Muscle of arm (tissue), 12 donors: ENCODE measurements around the gene SNTG2. TPM values are rescaled to one million over a fixed set of nuclear protein-coding genes. Genes with fewer than 3 reads are reported as not detected.

Experiments used
- DNase-seq: peaks from one replicate; pipeline ENCODE4 v3.0.0-alpha.2; 2013
- polyA plus RNA-seq, 12 donors: library from polyadenylated mRNA; unstranded; fragments of 120-200 nt; gene quantifications; one replicate each; pipeline ENCODE4 v1.2.1, GENCODE V29; 2013; ENCODE audit not compliant: insufficient read length in 12 of 12

The SNTG2 gene
- polyA plus RNA-seq, 12 donors, result 0.13 to 0.70 (median 0.31) TPM; not detected in 3

GRCh38 chr2:1051075-1051474 lies 100.4 kb downstream of the SNTG2 start:
- no peak for DNase-seq

GRCh38 chr2:1052771-1053191 lies 102.1 kb downstream of the SNTG2 start:
- peak; percentile 20 for DNase-seq

GRCh38 chr2:1053786-1054185 lies 103.1 kb downstream of the SNTG2 start:
- DNase-seq, result no peak

GRCh38 chr2:1054399-1054798 lies 103.8 kb downstream of the SNTG2 start:
- no peak for DNase-seq

GRCh38 chr2:1055014-1055595 lies 104.5 kb downstream of the SNTG2 start:
- no peak for DNase-seq

- DNase-seq, result no peak
Measured at GRCh38 chr2:1060372-1060771, 109.7 kb downstream of the SNTG2 start.

- DNase-seq, result no peak
Measured at GRCh38 chr2:1060987-1061386, 110.3 kb downstream of the SNTG2 start.

GRCh38 chr2:1068241-1068640 lies 117.6 kb downstream of the SNTG2 start:
- no peak for DNase-seq

- no peak for DNase-seq
Measured at GRCh38 chr2:1068822-1069221, 118.2 kb downstream of the SNTG2 start.

- no peak for DNase-seq
Measured at GRCh38 chr2:1069847-1070246, 119.2 kb downstream of the SNTG2 start.

GRCh38 chr2:1070601-1071000 lies 120.0 kb downstream of the SNTG2 start:
- DNase-seq, result no peak

- no peak for DNase-seq
Measured at GRCh38 chr2:1071650-1072049, 121.0 kb downstream of the SNTG2 start.

- DNase-seq, result no peak
Measured at GRCh38 chr2:1072250-1072649, 121.6 kb downstream of the SNTG2 start.

- no peak for DNase-seq
Measured at GRCh38 chr2:1077911-1078310, 127.3 kb downstream of the SNTG2 start.

GRCh38 chr2:1078326-1078725 lies 127.7 kb downstream of the SNTG2 start:
- DNase-seq, result no peak

- no peak for DNase-seq
Measured at GRCh38 chr2:1079873-1080799, 129.5 kb downstream of the SNTG2 start.

GRCh38 chr2:1081451-1082225 lies 131.0 kb downstream of the SNTG2 start:
- peak; percentile 63 for DNase-seq

GRCh38 chr2:1082456-1083205 lies 132.0 kb downstream of the SNTG2 start:
- DNase-seq, result no peak

- no peak for DNase-seq
Measured at GRCh38 chr2:1088192-1088860, 137.7 kb downstream of the SNTG2 start.

- no peak for DNase-seq
Measured at GRCh38 chr2:1088940-1089339, 138.3 kb downstream of the SNTG2 start.
